WTC11 (cell line): ENCODE measurements around the gene UFC1. TPM values are rescaled to one million over a fixed set of nuclear protein-coding genes. Genes with fewer than 3 reads are reported as not detected.
A peak's percentile ranks its signal among the peaks of the same experiment; 100 is the strongest.

Experiments used
- ATAC-seq: fragments of 200-7000 bp; cut with Tn5 transposase; 2 replicates; pipeline ENCODE4 v1.10.0; 2021; ENCODE audit warnings: mild to moderate bottlenecking, moderate library complexity
- CTCF ChIA-PET: fragments of 300-600 bp; sonication (Branson Sonifier 250); formaldehyde crosslinking; loops from one replicate; lab custom pipeline; 2021; ENCODE audit warnings: antibody characterized with exemption; lab: Charles Lee
- POLR2A ChIA-PET: fragments of 350-600 bp; sonication (Branson Sonifier 250); formaldehyde crosslinking; loops from one replicate; lab custom pipeline; 2021; ENCODE audit warnings: antibody characterized with exemption; lab: Charles Lee
- DNase-seq: peaks from one replicate; pipeline ENCODE4 v3.0.0; 2021; ENCODE audit warnings: low spot score
- H3K27ac Mint-ChIP-seq: 2 replicates; pipeline ENCODE4 v1.8.0; 2021; ENCODE audit warnings: mixed read lengths
- H3K27me3 Mint-ChIP-seq: 2 replicates; pipeline ENCODE4 v1.8.0; 2021; ENCODE audit warnings: low read depth, mild to moderate bottlenecking, moderate library complexity, mixed read lengths
- H3K36me3 Mint-ChIP-seq: 2 replicates; pipeline ENCODE4 v1.8.0; 2021; ENCODE audit warnings: mixed read lengths
- H3K4me1 Mint-ChIP-seq: 2 replicates; pipeline ENCODE4 v1.8.0; 2022; ENCODE audit warnings: mixed read lengths
- H3K4me3 Mint-ChIP-seq: 2 replicates; pipeline ENCODE4 v1.8.0; 2021; ENCODE audit warnings: mild to moderate bottlenecking, moderate library complexity, mixed read lengths
- H3K9me3 Mint-ChIP-seq: 2 replicates; pipeline ENCODE4 v1.8.0; 2021; ENCODE audit warnings: mixed read lengths
- AFF4 ChIP-seq: sonication (generic); formaldehyde crosslinking; IDR thresholded peaks from 2 replicates; pipeline ENCODE4 v1.8.1; 2023; ENCODE audit warnings: mild to moderate bottlenecking, missing genetic modification reagents, borderline replicate concordance
- ATF3 ChIP-seq: sonication (generic); formaldehyde crosslinking; conservative IDR thresholded peaks from 2 replicates; pipeline ENCODE4 v1.8.1; 2022; ENCODE audit warnings: mild to moderate bottlenecking, missing genetic modification reagents
- EMX1 ChIP-seq: fragments of 250-450 bp; sonication (Bioruptor Pico); IDR thresholded peaks from 2 replicates; pipeline ENCODE4 v1.8.0; 2021; ENCODE audit warnings: mild to moderate bottlenecking
- ESRRA ChIP-seq: sonication (generic); formaldehyde crosslinking; IDR thresholded peaks from 2 replicates; pipeline ENCODE4 v1.8.1; 2022; ENCODE audit warnings: mild to moderate bottlenecking, missing genetic modification reagents, borderline replicate concordance
- ETV6 ChIP-seq: sonication (generic); formaldehyde crosslinking; IDR thresholded peaks from 2 replicates; pipeline ENCODE4 v1.8.1; 2022; ENCODE audit warnings: mild to moderate bottlenecking, missing genetic modification reagents
- FOXP1 ChIP-seq: sonication (generic); formaldehyde crosslinking; IDR thresholded peaks from 2 replicates; pipeline ENCODE4 v1.8.0; 2022; ENCODE audit warnings: missing genetic modification reagents, mild to moderate bottlenecking, moderate library complexity, borderline replicate concordance
- GRHL2 ChIP-seq: fragments of 250-450 bp; sonication (Bioruptor Pico); IDR thresholded peaks from 2 replicates; pipeline ENCODE4 v1.8.0; 2022; ENCODE audit warnings: mild to moderate bottlenecking, moderate library complexity; ENCODE audit not compliant: insufficient replicate concordance, severe bottlenecking
- HMGXB4 ChIP-seq: sonication (generic); formaldehyde crosslinking; IDR thresholded peaks from 2 replicates; pipeline ENCODE4 v1.8.1; 2023; ENCODE audit warnings: mild to moderate bottlenecking, moderate library complexity, missing genetic modification reagents
- JUN ChIP-seq: sonication (generic); formaldehyde crosslinking; IDR thresholded peaks from 2 replicates; pipeline ENCODE4 v1.8.0; 2023; ENCODE audit warnings: mild to moderate bottlenecking, missing genetic modification reagents
- MLX ChIP-seq: sonication (generic); formaldehyde crosslinking; IDR thresholded peaks from 2 replicates; pipeline ENCODE4 v1.8.1; 2023; ENCODE audit warnings: mild to moderate bottlenecking, missing genetic modification reagents, moderate library complexity
- MYBL2 ChIP-seq: sonication (generic); formaldehyde crosslinking; IDR thresholded peaks from 2 replicates; pipeline ENCODE4 v1.8.1; 2023; ENCODE audit warnings: mild to moderate bottlenecking, moderate library complexity, missing genetic modification reagents
- RELA ChIP-seq: sonication (generic); formaldehyde crosslinking; IDR thresholded peaks from 2 replicates; pipeline ENCODE4 v1.8.1; 2022; ENCODE audit warnings: missing genetic modification reagents, mild to moderate bottlenecking, borderline replicate concordance
- TEAD4 ChIP-seq: sonication (generic); formaldehyde crosslinking; IDR thresholded peaks from 2 replicates; pipeline ENCODE4 v1.8.0; 2022; ENCODE audit warnings: mild to moderate bottlenecking, missing genetic modification reagents
- ZNF263 ChIP-seq: sonication (generic); formaldehyde crosslinking; IDR thresholded peaks from 2 replicates; pipeline ENCODE4 v1.8.1; 2022; ENCODE audit warnings: low read depth, mild to moderate bottlenecking, moderate library complexity, missing genetic modification reagents
- ZNF512 ChIP-seq: sonication (generic); formaldehyde crosslinking; IDR thresholded peaks from 2 replicates; pipeline ENCODE4 v1.8.1; 2022; ENCODE audit warnings: missing genetic modification reagents, borderline replicate concordance
- total RNA-seq: library from RNA; stranded (reverse); gene quantifications from 3 replicates; pipeline ENCODE4 v1.2.3, GENCODE V29; 2021

UFC1 gene
- total RNA-seq, 1 experiment from 2014 or later = 56.2 TPM

GRCh38 chr1:161133220-161133740 is 20.5 kb upstream of the UFC1 start:
- TF ChIP-seq RELA (CRISPR knock-in tag) (no peak), GRHL2 (CRISPR knock-in tag) (no peak), FOXP1 (CRISPR knock-in tag) (no peak), ESRRA (CRISPR knock-in tag) (no peak), MYBL2 (no peak), ATF3 (CRISPR knock-in tag) (no peak), ETV6 (CRISPR knock-in tag) (no peak; the same call in 1 of the 2 replicates), TEAD4 (no peak), ZNF512 (CRISPR knock-in tag) (no peak), AFF4 (no peak), HMGXB4 (no peak)
- ChIA-PET POLR2A (interaction anchor here (0.8 to 2.4 kb wide), 13 partner anchors 12 to 179 kb away, joined by 3 to 12 read pairs (median 5); partner anchors contain the start of genes F11R, ITLN2, NDUFS2 and NIT1), CTCF (interaction anchor here (0.5 to 4.8 kb wide), 11 partner anchors 8 to 452 kb away, joined by 3 to 18 read pairs (median 4); partner anchors contain the start of genes ITLN2, KLHDC9, NIT1 and PFDN2)
- ATAC-seq (peak; percentile 12), DNase-seq (no peak)
- H3K4me1 Mint-ChIP-seq = peaks cover 27% of the 10 kb centered on the region
- H3K9me3 Mint-ChIP-seq = no peaks in the 10 kb centered on the region
- peaks cover 16% of the 10 kb centered on the region for H3K36me3 Mint-ChIP-seq
- no peak overlapping the region for H3K27ac Mint-ChIP-seq
- H3K4me3 Mint-ChIP-seq = no peak overlapping the region
- no peaks in the 10 kb centered on the region for H3K27me3 Mint-ChIP-seq

GRCh38 chr1:161137881-161138280 is 15.9 kb upstream of the UFC1 start:
- Mint-ChIP-seq H3K9me3 (no peaks in the 10 kb centered on the region), H3K36me3 (peaks cover 4% of the 10 kb centered on the region; the same call in 1 of the 2 replicates), H3K27me3 (no peaks in the 10 kb centered on the region), H3K4me1 (peaks cover 8% of the 10 kb centered on the region), H3K27ac (peak overlapping the region; percentile 20; the same call in 1 of the 2 replicates), H3K4me3 (no peak overlapping the region)
- POLR2A ChIA-PET = no interaction called here
- DNase-seq = no peak
- ATAC-seq = no peak
- CTCF ChIA-PET = interaction anchor here (0.6 to 2.7 kb wide), 3 partner anchors 66 to 407 kb away, joined by 3 to 17 read pairs (median 4); no protein-coding TSS in a partner anchor
- TF ChIP-seq MLX (CRISPR knock-in tag) (no peak), EMX1 (CRISPR knock-in tag) (no peak), ZNF263 (CRISPR knock-in tag) (no peak), JUN (no peak)
